HG02610 (cell line): ENCODE data around the gene BAIAP2.
"Not testable (repeated sequence)": the region's sequence is repeated elsewhere in the genome, so short reads cannot be mapped to it uniquely, and the experiment has no call there.

ENCODE experiments used
- ATAC-seq: cut with Tn5 transposase; IDR thresholded peaks from one replicate; pipeline ENCODE4 v1.9.1; 2021; ENCODE audit warnings: mild to moderate bottlenecking, moderate library complexity; ENCODE audit not compliant: unreplicated experiment

BAIAP2 gene

GRCh38 chr17:81021531-81022343 lies 13.2 kb upstream of the BAIAP2 start:
- no peak for ATAC-seq

GRCh38 chr17:81022344-81022676 lies 12.6 kb upstream of the BAIAP2 start:
- ATAC-seq, result no peak

GRCh38 chr17:81025065-81025740 lies 9.7 kb upstream of the BAIAP2 start:
- no peak for ATAC-seq

GRCh38 chr17:81025741-81026129 lies 9.2 kb upstream of the BAIAP2 start:
- ATAC-seq, result no peak

GRCh38 chr17:81026266-81027036 lies 8.5 kb upstream of the BAIAP2 start:
- ATAC-seq, result no peak

- ATAC-seq, result no peak
These were observed 7.9 kb upstream of the BAIAP2 start for GRCh38 chr17:81027038-81027437.

GRCh38 chr17:81027591-81028505 lies 7.1 kb upstream of the BAIAP2 start:
- no peak for ATAC-seq

GRCh38 chr17:81028506-81028858 lies 6.5 kb upstream of the BAIAP2 start:
- no peak for ATAC-seq

GRCh38 chr17:81029859-81030258 lies 5.1 kb upstream of the BAIAP2 start:
- ATAC-seq, result no peak

GRCh38 chr17:81030312-81030711 lies 4.6 kb upstream of the BAIAP2 start:
- ATAC-seq, result not testable (repeated sequence)

GRCh38 chr17:81030741-81031565 lies 4.0 kb upstream of the BAIAP2 start:
- ATAC-seq, result no peak

GRCh38 chr17:81031566-81032550 lies 3.1 kb upstream of the BAIAP2 start:
- ATAC-seq, result no peak

GRCh38 chr17:81032641-81033480 lies 2.1 kb upstream of the BAIAP2 start:
- no peak for ATAC-seq

GRCh38 chr17:81033535-81034167 lies 1.3 kb upstream of the BAIAP2 start:
- ATAC-seq, result no peak

GRCh38 chr17:81034168-81034777 lies 678 bp upstream of the BAIAP2 start:
- no peak for ATAC-seq

- no peak for ATAC-seq
These were observed 708 bp downstream of the BAIAP2 start for GRCh38 chr17:81035521-81036196.
